HEK293 (cell line): ENCODE measurements around the gene KLHL8.

Source experiments
- CTCF ChIA-PET: fragments of 350-600 bp; formaldehyde crosslinking; extraction: SDS; loops from one replicate; lab custom pipeline; 2021; ENCODE audit warnings: antibody characterized with exemption; lab: Yijun Ruan, JAX
- POLR2A ChIA-PET: fragments of 300-600 bp; formaldehyde crosslinking; extraction: SDS; loops from one replicate; lab custom pipeline; 2020; ENCODE audit warnings: antibody characterized with exemption, inconsistent platforms; lab: Yijun Ruan, JAX
- H3K27ac ChIP-seq: fragments of 200-500 bp; sonication (Bioruptor generic); 2 replicates; pipeline ENCODE4 v1.5.1; 2014; ENCODE audit warnings: low read depth, low read length, control low read depth, inconsistent platforms; ENCODE audit errors: extremely low read depth
- H3K36me3 ChIP-seq, 2 experiments: fragments of 200-500 bp in 1 of 2; sonication (Bioruptor generic) in 1 of 2; 1 replicate in 1 of 2; 2 replicates in 1 of 2; pipeline ENCODE4 v1.5.1; 2014 to 2017; ENCODE audit warnings: inconsistent platforms in 2 of 2, low read length in 2 of 2; ENCODE audit not compliant: control insufficient read depth in 2 of 2, insufficient read depth in 1 of 2
- H3K4me1 ChIP-seq: fragments of 200-500 bp; sonication (Bioruptor generic); 2 replicates; pipeline ENCODE4 v1.5.1; 2014; ENCODE audit warnings: mild to moderate bottlenecking, low read length, inconsistent platforms; ENCODE audit not compliant: control insufficient read depth, insufficient read depth
- H3K4me3 ChIP-seq: 2 replicates; pipeline ENCODE4 v1.5.1; 2011; ENCODE audit warnings: low read depth, mild to moderate bottlenecking, control low read depth, low read length, moderate library complexity
- H3K9me3 ChIP-seq: fragments of 200-500 bp; sonication (Bioruptor generic); 2 replicates; pipeline ENCODE4 v1.5.1; 2014; ENCODE audit warnings: low read depth, low read length, inconsistent platforms; ENCODE audit not compliant: control insufficient read depth, insufficient read depth
- GFI1B ChIP-seq: fragments of 450-650 bp; formaldehyde crosslinking; IDR thresholded peaks from 2 replicates; pipeline ENCODE4 v1.5.1; 2016; ENCODE audit warnings: missing biosample characterization, missing genetic modification characterization
- REPIN1 ChIP-seq: fragments of 450-650 bp; formaldehyde crosslinking; IDR thresholded peaks from 2 replicates; pipeline ENCODE4 v1.5.1; 2017; ENCODE audit warnings: missing biosample characterization, missing genetic modification characterization, low read depth
- SP2 ChIP-seq: fragments of 450-650 bp; formaldehyde crosslinking; IDR thresholded peaks from 2 replicates; pipeline ENCODE4 v1.5.1; 2016; ENCODE audit warnings: missing biosample characterization, missing genetic modification characterization
- ZNF169 ChIP-seq: fragments of 450-650 bp; formaldehyde crosslinking; IDR thresholded peaks from 2 replicates; pipeline ENCODE4 v1.5.1; 2016; ENCODE audit warnings: missing biosample characterization, missing genetic modification characterization
- ZNF555 ChIP-seq: fragments of 450-650 bp; formaldehyde crosslinking; conservative IDR thresholded peaks from 2 replicates; pipeline ENCODE4 v1.5.1; 2017; ENCODE audit warnings: missing biosample characterization, mild to moderate bottlenecking, missing genetic modification characterization, inconsistent platforms
- ZNF561 ChIP-seq: fragments of 450-650 bp; IDR thresholded peaks from 2 replicates; pipeline ENCODE4 v1.5.1; 2018; ENCODE audit warnings: missing biosample characterization, missing genetic modification characterization, borderline replicate concordance
- ZNF571 ChIP-seq: fragments of 450-650 bp; formaldehyde crosslinking; IDR thresholded peaks from 2 replicates; pipeline ENCODE4 v1.5.0; 2017; ENCODE audit warnings: missing biosample characterization, missing genetic modification characterization
- ZNF585B ChIP-seq: fragments of 450-650 bp; formaldehyde crosslinking; IDR thresholded peaks from 2 replicates; pipeline ENCODE4 v1.5.1; 2016; ENCODE audit warnings: missing biosample characterization, missing genetic modification characterization
- ZNF629 ChIP-seq: fragments of 450-650 bp; formaldehyde crosslinking; IDR thresholded peaks from 2 replicates; pipeline ENCODE4 v1.5.1; 2017; ENCODE audit warnings: missing biosample characterization, missing genetic modification characterization
- ZNF768 ChIP-seq: fragments of 450-650 bp; formaldehyde crosslinking; IDR thresholded peaks from 2 replicates; pipeline ENCODE4 v1.5.1; 2018; ENCODE audit warnings: missing biosample characterization, mild to moderate bottlenecking, missing genetic modification characterization
- ZNF776 ChIP-seq: fragments of 450-650 bp; formaldehyde crosslinking; IDR thresholded peaks from 2 replicates; pipeline ENCODE4 v1.5.0; 2017; ENCODE audit warnings: missing biosample characterization, missing genetic modification characterization, borderline replicate concordance
- TF ChIP-seq, protein P1 (sequence below): fragments of 450-650 bp; formaldehyde crosslinking; IDR thresholded peaks from 2 replicates; pipeline ENCODE4 v1.5.1; 2016; ENCODE audit warnings: missing biosample characterization, missing genetic modification characterization, borderline replicate concordance
- TF ChIP-seq, protein P2 (sequence below): fragments of 450-650 bp; formaldehyde crosslinking; IDR thresholded peaks from 2 replicates; pipeline ENCODE4 v1.5.1; 2016; ENCODE audit warnings: missing biosample characterization, missing genetic modification characterization

Gene KLHL8

DNA sequence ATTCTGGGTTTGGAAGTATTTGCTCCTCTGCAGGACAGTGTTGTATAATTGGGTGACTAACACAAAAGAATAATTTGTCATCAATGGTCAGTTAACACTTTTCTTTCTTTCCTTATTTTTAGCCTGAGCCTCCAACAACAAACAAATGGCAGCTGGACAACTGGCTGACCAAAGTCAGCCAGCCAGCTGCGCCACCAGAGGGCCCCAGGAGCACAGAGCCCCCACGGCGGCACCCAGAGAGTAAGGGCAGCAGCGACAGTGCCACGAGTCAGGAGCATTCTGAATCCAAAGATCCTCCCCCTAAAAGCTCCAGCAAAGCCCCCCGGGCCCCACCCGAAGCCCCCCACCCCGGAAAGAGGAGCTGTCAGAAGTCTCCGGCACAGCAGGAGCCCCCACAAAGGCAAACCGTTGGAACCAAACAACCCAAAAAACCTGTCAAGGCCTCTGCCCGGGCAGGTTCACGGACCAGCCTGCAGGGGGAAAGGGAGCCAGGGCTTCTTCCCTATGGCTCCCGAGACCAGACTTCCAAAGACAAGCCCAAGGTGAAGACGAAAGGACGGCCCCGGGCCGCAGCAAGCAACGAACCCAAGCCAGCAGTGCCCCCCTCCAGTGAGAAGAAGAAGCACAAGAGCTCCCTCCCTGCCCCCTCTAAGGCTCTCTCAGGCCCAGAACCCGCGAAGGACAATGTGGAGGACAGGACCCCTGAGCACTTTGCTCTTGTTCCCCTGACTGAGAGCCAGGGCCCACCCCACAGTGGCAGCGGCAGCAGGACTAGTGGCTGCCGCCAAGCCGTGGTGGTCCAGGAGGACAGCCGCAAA, 106.0 kb downstream of the KLHL8 start (continued):
- TF ChIP-seq, protein P1, sequence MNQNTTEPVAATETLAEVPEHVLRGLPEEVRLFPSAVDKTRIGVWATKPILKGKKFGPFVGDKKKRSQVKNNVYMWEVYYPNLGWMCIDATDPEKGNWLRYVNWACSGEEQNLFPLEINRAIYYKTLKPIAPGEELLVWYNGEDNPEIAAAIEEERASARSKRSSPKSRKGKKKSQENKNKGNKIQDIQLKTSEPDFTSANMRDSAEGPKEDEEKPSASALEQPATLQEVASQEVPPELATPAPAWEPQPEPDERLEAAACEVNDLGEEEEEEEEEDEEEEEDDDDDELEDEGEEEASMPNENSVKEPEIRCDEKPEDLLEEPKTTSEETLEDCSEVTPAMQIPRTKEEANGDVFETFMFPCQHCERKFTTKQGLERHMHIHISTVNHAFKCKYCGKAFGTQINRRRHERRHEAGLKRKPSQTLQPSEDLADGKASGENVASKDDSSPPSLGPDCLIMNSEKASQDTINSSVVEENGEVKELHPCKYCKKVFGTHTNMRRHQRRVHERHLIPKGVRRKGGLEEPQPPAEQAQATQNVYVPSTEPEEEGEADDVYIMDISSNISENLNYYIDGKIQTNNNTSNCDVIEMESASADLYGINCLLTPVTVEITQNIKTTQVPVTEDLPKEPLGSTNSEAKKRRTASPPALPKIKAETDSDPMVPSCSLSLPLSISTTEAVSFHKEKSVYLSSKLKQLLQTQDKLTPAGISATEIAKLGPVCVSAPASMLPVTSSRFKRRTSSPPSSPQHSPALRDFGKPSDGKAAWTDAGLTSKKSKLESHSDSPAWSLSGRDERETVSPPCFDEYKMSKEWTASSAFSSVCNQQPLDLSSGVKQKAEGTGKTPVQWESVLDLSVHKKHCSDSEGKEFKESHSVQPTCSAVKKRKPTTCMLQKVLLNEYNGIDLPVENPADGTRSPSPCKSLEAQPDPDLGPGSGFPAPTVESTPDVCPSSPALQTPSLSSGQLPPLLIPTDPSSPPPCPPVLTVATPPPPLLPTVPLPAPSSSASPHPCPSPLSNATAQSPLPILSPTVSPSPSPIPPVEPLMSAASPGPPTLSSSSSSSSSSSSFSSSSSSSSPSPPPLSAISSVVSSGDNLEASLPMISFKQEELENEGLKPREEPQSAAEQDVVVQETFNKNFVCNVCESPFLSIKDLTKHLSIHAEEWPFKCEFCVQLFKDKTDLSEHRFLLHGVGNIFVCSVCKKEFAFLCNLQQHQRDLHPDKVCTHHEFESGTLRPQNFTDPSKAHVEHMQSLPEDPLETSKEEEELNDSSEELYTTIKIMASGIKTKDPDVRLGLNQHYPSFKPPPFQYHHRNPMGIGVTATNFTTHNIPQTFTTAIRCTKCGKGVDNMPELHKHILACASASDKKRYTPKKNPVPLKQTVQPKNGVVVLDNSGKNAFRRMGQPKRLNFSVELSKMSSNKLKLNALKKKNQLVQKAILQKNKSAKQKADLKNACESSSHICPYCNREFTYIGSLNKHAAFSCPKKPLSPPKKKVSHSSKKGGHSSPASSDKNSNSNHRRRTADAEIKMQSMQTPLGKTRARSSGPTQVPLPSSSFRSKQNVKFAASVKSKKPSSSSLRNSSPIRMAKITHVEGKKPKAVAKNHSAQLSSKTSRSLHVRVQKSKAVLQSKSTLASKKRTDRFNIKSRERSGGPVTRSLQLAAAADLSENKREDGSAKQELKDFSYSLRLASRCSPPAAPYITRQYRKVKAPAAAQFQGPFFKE, result no peak
- no peak for TF ChIP-seq SP2 (tag by site-specific recombination)
- no peak for TF ChIP-seq ZNF629
- TF ChIP-seq, protein P2, sequence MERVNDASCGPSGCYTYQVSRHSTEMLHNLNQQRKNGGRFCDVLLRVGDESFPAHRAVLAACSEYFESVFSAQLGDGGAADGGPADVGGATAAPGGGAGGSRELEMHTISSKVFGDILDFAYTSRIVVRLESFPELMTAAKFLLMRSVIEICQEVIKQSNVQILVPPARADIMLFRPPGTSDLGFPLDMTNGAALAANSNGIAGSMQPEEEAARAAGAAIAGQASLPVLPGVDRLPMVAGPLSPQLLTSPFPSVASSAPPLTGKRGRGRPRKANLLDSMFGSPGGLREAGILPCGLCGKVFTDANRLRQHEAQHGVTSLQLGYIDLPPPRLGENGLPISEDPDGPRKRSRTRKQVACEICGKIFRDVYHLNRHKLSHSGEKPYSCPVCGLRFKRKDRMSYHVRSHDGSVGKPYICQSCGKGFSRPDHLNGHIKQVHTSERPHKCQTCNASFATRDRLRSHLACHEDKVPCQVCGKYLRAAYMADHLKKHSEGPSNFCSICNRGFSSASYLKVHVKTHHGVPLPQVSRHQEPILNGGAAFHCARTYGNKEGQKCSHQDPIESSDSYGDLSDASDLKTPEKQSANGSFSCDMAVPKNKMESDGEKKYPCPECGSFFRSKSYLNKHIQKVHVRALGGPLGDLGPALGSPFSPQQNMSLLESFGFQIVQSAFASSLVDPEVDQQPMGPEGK (tag by site-specific recombination), result no peak
- no peak for TF ChIP-seq REPIN1 (tag by site-specific recombination)
- no peak for TF ChIP-seq ZNF561 (tag by site-specific recombination)
- no peak for TF ChIP-seq ZNF169
- no peak for TF ChIP-seq ZNF571

DNA sequence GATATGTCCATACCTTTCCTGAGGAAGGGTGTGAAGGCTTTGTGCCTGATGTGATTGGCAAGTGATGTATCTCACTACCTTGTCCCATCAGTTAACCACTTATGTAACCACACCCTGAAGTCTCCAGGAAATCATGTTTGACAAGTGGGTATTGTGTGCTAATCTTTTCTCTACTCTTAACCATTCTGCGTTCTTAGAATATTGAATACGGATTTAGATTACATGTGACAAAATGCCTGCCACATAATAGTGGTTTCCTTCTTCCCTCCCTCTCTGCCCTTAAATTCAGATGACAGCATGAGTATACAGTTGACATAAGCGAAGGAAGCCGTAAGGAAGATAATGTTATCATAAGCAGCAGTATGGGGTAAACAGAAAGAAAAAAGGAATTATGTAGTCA, 108.4 kb downstream of the KLHL8 start:
- no peaks in the 10 kb centered on the region; the same call in 1 of the 2 replicates for H3K4me1 ChIP-seq
- POLR2A ChIA-PET, result no interaction called here
- no peak overlapping the region for H3K4me3 ChIP-seq
- CTCF ChIA-PET, result no interaction called here
- H3K36me3 ChIP-seq, result peaks cover 0 to 50% of the 10 kb centered on the region in 2 experiments; a peak in 1 of 3 replicates
- TF ChIP-seq ZNF555 (tag by site-specific recombination), result no peak
- no peak for TF ChIP-seq ZNF768
- no peak for TF ChIP-seq GFI1B (tag by site-specific recombination)
- TF ChIP-seq ZNF585B (tag by site-specific recombination), result no peak
- TF ChIP-seq ZNF776, result no peak
- H3K27ac ChIP-seq, result no peak overlapping the region
- no peaks in the 10 kb centered on the region for H3K9me3 ChIP-seq
